ENCODE data around the gene FAM184B. TPM values are rescaled to one million over a fixed set of nuclear protein-coding genes. Genes with fewer than 3 reads are reported as not detected.
A peak's percentile ranks its signal among the peaks of the same experiment; 100 is the strongest.

The FAM184B gene
- not detected in 2 replicates for total RNA-seq

DNA sequence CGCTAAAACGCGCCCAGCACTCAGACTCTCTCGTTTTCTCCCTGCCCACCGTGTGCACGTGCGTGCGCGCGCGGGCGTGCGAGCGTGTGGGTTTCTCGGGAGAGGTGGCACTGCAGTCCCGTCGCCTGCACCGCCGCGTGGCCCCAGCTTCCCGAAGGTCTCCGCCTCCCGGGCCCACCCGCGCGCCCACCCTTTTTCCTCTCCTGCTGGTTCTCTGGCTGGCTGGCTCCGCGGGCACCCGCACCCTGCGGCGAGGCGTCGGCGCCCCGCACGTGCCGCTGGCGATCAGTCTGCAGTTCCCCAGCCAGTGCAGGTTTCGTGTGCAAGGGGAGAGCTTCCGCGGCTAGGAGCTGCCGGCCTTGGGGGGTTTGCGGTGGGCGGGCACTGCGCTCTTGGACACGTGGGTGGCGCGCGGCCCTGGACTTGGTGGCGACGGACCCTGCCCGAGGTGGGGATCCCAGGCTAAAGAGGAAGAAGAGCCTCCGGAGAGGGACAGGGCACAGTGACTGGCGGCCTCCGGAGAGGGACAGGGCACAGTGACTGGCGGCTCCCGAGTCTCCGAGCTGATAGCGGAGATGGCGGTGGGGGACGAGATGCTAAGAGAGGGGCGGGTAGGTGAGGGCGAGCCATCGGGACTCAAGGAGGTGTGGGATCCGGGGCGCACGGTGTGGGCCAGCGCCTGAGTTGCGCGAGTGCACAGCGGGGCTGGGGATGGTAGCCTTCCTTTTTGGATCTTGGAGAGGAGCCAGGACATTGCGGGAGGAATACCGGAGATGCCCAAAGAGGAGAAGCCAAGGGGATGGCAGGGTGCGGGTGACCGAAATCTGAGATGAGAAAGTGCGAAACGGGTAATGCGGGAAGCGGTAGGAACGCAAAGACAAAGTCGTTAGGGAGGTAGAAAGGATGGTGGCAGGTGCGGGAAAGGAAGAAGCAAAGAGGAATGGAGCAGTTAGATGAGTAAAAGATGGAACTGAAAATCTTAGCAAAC, at the start of gene FAM184B:
TSS of gene FAM184B (minus strand) at position 322 of the 988 bp plus-strand sequence. CDS start 322 bp downstream, outside the sequence.
- no peak for DNase-seq (ENCODE audit: low read depth)

DNA sequence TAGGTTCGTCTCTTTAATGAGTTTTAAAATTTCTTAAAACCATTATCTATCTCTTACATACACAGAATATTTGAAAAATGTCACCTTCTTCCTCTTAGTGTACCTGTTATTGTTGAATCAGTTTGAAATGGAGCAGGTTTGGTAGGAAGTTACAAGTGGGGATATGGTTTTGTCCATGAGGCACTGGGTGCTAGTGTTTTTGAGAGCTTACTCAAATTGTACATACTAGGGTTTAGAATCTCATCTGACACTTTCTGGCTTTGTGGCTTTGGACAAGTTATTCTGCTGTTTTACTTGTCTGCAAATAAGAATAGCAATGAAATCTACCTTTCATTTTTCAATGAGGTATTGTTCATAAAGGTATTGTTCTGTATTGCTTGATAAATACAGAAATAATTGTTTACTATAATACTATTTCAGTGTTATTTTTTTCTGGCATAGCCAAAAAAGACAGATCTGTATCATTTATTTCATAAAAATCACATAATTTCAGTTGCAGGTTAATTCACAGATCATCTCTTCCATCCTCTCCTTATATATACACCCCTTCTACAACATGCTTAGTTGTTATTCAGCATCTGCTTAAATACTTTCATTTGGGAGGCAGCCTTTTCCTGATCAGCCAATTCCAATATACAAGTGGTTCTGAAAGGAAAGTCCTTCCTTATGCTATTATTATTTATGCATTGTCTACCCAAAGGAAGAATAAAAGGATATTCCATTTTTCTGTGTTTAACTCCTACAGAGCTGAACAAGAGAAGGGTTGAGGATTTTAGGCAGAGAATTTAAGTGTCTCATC, 42.6 kb upstream of the FAM184B start:
- peak; percentile 33 for DNase-seq (ENCODE audit: low read depth)

DNA sequence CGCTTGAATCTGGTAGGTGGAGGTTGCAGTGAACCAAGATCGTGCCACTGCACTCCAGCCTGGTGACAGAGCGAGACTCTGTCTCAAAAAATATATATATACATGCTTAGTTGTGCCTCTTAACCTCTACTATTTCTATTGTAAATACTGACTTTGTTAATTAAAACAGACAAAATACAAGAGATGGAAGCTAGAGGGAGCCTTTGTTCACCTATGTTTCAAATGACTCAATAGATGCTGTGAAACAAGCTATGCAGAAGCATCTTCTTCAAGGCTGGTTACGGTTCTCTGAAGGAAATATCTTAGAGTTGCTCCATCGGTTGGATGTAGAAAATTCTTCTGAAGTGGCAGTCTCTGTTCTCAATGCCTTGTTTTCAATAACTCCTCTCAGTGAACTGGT, 35.6 kb upstream of the FAM184B start:
- peak; percentile 84 for DNase-seq (ENCODE audit: low read depth)

DNA sequence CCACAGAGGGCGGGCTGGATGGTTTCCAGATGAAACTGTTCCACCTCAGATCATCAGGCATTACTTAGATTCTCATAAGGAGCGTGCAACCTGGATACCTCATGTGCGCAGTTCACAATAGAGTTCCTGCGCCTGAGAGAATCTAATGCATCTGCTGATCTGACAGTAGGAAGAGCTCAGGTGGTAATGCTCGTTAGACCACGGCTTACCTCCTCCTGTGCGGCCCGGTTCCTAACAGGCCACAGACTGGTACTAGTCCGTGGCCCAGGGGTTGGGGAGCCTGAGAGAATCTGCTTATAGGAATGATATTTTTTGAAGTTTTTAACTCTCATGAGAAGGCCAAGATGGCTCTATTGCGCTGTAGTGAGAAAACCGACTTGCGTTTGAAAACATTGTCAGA, 34.7 kb upstream of the FAM184B start:
- no peak for DNase-seq (ENCODE audit: low read depth)

DNA sequence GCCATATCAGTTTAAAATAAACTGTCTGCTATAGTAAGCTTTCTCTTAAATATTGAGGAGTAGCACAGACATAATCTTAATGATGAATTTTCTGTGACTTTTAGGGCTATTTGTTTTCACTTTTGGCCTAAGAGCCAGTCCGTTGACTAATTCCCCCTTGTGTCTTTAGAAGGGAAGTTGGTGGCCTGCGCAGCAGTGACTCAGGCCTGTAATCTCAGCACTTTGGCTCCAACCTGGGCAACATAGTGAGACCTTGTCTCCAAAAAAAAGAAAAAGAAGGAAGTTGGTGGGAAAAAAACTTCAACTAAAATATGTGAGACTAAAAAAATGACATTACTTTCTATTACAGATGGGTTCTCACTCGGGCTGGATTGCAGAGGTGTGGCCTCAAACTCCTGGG, 32.7 kb upstream of the FAM184B start:
- DNase-seq (ENCODE audit: low read depth): no peak

- DNase-seq (ENCODE audit: low read depth): no peak
These were observed 31.4 kb upstream of the FAM184B start for GRCh38 chr4:17812801-17813200.

DNA sequence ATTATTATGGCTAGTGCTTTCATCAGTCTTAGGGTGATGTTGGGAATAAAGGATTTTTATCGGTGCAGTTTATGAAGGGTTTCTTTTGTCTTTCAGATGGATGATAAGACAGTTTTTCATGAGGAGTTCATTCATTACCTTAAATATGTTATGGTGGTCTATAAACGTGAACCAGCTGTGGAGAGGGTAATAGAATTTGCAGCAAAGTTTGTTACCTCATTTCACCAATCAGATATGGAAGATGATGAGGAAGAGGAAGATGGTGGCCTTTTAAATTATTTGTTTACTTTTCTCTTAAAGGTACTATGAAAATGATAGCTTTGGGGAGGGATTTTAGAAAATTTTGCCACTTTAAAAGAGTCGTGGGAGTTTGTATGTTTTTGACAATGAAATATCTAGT, 30.7 kb upstream of the FAM184B start:
- DNase-seq (ENCODE audit: low read depth): no peak

- no peak for DNase-seq (ENCODE audit: low read depth)
These were observed 29.7 kb upstream of the FAM184B start for GRCh38 chr4:17811078-17811603.

DNA sequence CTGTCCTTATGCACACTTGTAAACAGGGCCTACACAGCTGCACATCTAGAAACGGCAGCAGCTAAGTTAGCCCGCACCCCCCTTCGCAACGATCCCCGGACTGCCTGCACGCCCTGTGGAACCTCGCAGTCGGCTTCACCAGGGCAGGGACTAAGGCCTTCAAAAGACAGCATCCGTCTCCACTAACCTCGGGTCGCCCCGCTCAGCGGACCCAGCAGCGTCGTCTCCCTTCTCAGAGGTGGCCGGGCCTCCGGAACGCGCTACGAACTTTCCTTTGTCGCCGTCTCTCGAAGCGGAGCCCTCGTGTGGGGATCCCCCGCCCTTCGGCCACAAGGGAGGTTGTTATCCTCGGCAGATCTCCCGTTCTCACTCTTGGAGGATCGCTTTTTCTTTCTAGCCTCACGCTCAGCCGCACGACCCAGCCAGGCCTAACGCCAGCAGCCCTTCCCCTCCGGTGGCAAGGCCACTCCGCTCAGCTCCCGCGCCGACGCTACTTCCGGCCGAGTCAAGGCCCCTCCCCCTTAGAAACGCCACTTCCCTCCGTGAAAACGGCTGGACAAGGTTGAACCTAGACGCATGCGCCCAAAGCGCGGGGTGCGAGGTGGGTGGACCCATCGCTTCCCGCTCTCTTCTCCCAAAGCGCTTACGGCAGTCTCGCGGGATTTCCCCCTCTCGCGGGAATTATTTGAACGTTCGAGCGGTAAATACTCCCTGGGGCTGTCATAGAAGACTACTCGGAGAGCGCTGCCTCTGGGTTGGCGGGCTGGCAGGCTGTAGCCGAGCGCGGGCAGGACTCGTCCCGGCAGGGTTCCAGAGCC, 29.0 kb upstream of the FAM184B start, which contains the start of the genes DCAF16 and NCAPG:
TSS of gene DCAF16 (minus strand) at position 498 of the 818 bp plus-strand sequence. CDS start 6,616 bp downstream, outside the sequence.
TSS of gene NCAPG (plus strand) at position 720 of the 818 bp plus-strand sequence. CDS start 99 bp downstream, outside the sequence.
- peak; percentile 97 for DNase-seq (ENCODE audit: low read depth)

- no peak for DNase-seq (ENCODE audit: low read depth)
These were observed 28.2 kb upstream of the FAM184B start for GRCh38 chr4:17809667-17810066.

DNA sequence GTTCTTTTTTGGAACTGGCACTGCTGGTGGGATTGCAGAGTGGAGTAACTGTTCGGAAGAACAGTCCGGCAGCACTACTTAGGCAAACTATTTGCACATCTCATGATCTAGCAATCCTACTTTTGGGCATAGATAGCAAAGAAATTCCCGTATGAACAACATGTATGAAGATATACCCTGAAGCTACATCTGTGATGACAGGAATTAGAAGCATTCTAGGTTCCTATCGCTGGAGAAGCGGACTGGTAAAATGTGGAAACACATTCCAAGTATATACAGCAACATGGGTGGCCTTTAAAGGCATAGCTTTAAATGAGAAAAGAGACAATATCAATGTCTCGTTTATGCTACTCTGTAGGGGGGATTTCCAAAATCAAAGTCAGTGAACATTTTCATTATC, 26.0 kb upstream of the FAM184B start:
- DNase-seq (ENCODE audit: low read depth): no peak

DNA sequence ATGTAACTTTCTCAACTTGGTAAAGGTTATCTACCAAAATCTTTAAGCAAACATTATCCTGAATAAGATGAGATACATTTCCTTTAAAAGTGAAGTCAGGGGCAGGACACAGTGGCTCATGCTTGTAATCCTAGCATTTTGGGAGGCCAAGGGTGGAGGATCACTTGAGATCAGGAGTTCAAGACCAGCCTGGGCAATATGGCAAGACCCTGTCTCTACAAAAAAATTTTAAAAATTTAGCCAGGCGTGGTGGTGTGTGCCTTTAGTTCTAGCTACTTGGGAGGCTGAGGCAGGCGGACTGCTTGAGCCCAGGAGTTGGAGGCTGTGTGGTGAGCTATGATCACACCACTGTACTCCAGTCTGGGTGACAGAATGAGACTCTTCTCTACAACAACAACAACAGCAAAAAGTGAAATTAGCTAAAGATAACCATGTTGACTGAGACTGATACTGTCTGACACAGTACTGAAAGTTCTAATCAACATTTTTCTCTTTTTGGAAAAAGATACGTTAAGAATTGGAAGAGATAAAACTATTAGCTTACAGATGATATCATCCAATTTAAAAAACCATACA, 24.2 kb upstream of the FAM184B start:
- no peak for DNase-seq (ENCODE audit: low read depth)

DNA sequence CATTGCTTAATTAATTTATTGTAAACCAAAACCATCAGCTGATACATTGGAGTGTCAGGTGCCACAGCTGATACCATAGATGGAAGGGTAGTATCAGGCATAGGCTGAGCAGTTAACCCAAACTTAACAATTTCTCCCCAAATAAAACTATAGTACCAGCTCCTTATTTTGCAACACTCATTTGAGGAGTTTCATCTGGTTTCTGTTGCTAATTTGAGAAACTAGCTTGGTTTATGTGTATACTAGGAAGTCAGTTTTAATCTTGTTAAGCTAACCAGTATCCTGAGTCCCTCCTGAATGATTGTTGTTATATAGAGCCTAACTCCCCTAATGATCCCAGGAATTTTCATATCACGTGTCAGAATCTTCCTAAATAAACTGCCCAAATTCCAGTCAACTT, 16.4 kb upstream of the FAM184B start:
- no peak for DNase-seq (ENCODE audit: low read depth)

- no peak for DNase-seq (ENCODE audit: low read depth)
These were observed 13.3 kb upstream of the FAM184B start for GRCh38 chr4:17794730-17795129.

DNA sequence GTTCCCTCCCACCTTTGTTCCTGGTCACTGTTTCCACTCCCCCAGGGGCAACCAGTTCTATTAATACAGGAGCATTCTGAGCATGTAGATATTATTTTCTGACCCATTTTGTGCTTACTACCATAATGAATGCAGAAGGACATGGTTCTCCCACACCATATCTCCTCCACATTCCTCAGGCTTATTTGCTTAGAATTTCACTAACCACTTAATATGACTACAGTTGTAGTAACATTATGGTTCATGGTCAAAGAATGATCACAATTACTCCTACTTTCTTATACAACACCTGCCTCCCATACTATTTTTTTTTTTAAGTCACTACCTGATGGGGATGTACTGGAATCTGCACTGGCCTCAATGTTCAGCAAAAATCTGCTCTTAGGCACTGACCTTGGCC, 7.5 kb upstream of the FAM184B start:
- DNase-seq (ENCODE audit: low read depth): peak; percentile 31

- peak; percentile 70 for DNase-seq (ENCODE audit: low read depth)
These were observed 5.9 kb upstream of the FAM184B start for GRCh38 chr4:17787315-17787714.

DNA sequence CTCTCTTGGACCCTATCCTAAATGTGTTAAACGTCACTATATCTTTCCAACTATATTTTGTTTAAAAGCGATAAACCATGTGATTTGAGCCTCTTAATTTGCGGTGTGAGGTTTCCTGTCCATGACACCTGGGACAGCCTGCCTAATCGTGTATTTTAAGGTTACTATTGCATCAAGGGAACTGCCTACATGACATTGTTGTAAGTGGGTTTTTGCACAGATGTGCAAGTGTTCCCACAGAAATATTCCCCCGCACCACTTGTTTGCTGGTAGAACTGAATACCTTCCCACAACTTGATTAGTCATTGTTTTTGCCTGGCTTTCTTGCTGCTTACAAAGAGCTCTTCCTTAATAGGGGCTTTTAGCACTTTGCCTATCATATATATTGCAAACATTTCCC, 5.1 kb upstream of the FAM184B start:
- DNase-seq (ENCODE audit: low read depth): peak; percentile 61

- DNase-seq (ENCODE audit: low read depth): no peak
These were observed 4.4 kb upstream of the FAM184B start for GRCh38 chr4:17785858-17786257.

DNA sequence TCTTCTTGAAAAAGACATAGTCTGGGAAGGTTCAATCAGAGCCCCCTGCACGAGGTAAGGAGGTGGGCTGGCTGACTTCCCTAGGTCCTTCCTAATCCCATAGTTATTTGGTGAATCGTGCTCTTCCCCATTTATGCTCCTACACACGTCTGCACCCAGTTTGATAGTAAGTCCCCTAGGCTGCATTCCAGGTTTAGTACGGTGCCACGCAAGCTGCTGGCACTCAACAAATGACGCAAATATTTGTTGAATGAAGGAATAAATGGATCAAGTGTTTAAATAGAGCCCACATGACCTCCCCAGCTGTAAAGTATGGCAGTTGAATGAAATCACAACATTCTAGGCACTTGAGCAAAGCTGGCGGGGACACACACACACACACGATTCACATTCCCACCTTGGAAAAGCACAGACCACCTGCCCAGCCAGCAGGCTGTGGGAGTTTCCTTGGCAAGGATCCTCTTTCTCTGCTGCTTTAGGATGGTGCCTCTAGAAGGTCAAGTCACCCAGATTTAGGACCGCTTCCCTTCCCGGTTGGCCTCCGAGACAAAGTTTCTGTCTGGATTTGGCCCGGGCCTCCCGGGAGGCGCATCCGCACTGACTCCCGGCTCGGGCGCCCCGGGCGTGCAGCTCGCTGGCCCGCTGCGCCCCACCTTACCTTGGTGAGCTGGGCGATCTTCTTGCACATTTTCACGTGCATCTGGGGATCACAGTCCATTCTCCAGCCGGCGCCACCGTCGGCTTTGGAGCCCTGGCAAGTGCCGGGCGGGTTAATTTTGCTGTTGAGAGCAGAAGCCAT, 721 bp downstream of the FAM184B start:
- peak; percentile 10 for DNase-seq (ENCODE audit: low read depth)

- no peak for DNase-seq (ENCODE audit: low read depth)
These were observed 3.0 kb downstream of the FAM184B start for GRCh38 chr4:17778431-17778830.

All from renal cortical epithelial cell (primary cell).